ENCODE measurements around the gene NKD1.

Gene NKD1

DNA sequence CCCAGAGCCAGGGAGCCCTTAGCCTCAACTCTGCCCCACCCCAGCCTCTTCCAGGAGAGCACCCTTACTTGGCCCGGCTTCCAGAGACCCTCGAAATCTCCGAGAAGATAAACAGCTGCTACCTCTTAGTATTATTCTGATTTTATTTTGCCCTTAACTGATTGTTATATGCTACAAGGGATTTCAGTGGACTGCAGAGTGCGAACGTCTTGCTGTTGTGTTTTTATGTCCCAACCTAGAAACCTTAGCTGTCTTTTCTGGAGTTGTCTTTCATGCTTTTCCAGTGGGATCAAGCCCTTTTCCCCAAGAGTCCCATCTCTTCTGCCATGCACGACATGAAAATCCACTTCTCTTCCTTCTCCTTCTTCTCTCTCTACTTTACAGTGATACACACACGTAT, 85.9 kb downstream of the NKD1 start:
- FAIRE-seq, result no peak

DNA sequence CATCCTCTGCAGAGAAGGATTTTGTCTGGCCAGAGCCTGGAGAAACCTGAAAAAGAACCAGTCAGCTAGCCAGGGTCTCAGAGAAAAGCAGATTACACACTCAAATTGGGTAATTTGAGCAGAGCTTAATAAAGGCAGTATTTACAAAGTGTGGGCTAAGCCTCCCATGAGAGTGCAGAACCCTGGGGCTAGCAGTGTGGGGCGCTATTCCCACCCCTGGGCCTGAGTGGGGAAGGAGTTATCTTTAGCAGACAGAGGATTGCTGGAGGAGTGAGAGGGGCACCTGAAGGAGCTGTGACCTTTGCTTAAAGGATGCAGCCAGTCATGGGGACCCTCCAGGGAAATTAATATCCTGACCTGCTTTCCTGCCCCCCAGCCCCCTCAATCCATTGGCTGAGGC, 86.8 kb downstream of the NKD1 start:
- no peak for FAIRE-seq

DNA sequence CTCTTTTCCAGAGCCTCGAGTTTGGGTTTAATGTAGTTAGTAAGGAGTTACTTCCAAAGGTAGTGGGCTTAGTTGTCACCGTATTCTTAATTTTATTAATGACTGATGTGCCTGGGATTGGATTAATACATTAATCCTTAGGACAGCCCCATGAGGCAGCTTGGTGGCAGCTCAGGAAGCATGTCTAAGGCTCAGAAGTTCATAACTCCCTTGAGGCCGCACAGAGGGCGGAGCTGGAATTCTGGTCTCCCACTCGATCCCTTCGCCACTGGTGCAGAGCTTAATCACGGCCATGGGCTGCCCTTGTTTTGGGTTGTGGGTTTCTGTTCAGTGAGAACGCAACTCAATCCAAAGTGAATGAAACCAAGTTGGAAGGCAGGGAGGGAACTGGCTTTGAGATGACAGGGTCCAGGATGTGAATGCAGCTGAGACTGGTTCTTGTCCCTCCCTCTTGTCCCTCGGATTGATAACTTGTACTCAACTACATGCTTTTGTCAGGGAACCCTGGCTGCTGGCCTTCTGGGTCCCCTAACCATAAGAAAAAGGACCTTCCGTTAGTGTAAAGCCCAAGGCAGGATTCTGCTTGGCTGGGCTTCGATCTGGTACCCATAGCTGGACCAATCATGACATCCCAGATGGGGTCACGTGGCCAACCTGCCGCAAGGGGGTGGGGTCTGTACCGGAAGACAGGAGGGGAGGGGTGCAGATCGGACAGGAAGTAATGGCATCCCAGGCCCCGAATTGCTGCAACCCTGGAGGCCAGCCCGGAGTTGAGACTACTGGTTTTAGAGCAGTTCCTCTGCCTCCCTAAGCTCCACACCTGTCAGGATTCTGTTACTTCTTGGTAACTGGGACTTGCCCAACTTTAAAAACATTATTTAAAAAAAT, 87.6 kb downstream of the NKD1 start:
- FAIRE-seq, result no peak

DNA sequence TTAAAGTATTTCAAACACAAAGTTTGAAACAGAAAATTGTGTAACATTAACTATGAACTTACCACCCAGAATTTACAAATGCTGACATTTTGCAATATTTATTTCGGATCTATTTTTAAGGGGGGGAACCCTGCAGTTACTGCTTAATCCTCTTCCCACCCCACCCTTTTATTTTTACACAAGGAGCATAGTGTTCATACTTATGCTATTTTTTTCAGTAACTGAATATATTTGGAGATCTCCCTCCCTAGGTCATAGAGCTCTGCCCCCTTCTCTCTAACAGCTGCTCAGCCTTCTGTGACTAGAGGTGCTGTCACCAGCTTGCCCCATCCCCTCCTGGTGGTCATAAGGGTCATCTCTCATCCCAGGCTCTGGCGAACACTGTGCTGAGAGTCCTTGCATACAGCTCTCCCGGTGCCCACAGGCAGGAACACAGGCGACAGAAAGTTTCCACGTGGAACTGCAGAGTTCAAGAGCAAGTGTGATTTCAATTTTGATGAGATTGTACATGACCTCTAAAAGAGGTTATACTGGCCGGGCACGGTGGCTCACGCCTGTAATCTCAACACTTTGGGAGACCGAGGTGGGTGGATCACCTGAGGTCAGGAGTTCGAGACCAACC, 88.7 kb downstream of the NKD1 start:
- no peak for FAIRE-seq

DNA sequence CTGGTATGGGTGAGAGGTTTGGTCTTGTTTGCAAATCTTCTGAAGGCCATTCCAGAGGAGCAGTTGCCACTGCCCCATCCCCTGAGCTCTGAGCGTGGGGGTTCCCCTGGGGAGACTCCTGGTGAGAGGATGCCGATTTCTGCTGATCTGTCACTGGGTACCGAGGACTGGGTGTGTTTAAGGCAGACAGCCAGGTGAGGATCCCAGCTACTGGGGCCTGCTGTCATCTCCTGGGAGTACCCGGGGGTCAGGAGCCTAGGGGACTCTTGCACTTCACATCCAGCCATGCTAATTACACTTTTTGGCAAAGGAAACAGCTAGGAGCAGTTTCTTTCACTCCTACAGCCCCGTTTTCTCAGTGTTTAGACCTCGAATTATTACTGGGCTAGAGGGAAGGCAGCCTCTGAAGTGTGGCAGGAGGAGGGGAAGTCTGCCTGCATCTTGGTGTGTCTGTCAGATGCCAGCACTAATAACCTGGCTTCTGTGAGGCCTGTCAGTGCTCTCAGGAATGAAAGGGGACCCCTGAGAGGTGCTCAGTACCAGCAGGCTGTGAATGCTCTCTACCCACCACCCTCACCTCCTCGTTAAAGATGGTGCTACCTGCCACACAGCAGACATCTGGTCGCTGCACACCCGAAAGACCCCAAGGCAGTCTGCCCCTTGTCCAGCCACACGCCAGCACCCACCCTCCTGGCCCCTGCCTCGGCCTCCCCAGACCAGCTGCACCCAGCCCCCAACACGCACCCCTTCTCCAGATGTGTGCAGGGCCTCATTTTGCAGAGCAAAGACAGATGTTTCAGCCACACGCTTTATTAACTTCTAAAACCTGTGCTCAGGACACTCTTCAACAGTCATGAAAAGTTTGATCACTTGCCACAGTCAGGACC, 89.8 kb downstream of the NKD1 start:
- no peak for FAIRE-seq

DNA sequence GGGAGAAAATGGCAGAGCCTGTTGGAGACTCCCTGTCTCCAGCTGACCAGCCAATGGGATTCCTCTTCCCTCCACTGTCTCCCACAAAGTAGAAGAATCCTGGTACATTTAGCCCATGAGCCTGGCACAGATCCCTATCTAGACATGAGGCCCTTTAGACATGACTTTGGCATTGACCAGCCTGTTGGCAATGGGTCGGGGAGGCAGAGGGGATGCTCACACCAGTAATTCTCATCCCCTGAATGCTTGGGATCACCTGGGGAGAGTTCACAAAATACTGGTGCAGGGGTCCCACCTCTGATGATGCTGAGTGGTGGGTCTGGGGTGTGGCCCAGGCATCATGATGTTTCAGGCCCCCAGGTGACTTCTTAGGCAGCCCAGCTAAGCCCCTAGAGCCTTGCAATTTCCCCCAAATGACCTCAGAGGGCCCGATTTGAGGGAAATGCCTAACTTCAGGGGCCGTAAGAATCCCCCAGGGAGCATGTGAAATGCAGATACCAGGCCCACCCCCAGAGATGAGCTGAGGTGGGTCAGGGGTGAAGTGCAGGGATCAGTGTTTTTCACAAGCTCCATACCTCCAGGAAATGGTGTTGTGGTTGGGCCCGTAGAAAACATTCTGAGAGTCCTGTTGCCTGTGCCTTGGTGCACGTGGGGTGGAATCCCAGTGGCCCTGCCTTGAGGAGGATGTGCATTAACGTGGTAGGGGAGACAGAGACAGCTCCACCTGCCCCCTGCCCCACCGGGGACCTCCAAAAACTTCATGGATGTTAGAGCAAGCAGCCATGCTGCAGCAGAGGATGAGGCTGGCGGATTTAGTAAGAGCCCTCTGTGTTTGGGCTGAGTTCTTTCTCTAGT, 90.8 kb downstream of the NKD1 start:
- no peak for FAIRE-seq

DNA sequence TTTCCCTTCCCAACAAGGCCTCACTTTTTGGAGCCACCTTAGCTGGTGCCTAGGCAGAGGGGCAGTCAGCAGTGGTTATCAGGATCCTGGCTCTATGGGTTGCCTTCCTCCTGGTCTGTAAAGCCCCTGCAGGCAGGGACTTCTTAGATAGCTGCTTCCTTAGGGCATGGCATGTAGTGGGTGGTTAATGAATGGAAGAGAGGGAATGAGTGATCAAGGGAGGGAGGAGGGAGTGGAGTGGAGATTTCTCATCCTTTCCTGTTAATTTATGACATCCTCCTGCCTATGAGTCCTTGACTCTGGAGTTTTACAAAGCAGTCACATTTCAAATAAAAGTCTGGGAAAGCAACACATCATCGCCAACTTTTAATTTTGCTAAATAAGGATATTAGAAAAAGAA, 92.2 kb downstream of the NKD1 start:
- no peak for FAIRE-seq

DNA sequence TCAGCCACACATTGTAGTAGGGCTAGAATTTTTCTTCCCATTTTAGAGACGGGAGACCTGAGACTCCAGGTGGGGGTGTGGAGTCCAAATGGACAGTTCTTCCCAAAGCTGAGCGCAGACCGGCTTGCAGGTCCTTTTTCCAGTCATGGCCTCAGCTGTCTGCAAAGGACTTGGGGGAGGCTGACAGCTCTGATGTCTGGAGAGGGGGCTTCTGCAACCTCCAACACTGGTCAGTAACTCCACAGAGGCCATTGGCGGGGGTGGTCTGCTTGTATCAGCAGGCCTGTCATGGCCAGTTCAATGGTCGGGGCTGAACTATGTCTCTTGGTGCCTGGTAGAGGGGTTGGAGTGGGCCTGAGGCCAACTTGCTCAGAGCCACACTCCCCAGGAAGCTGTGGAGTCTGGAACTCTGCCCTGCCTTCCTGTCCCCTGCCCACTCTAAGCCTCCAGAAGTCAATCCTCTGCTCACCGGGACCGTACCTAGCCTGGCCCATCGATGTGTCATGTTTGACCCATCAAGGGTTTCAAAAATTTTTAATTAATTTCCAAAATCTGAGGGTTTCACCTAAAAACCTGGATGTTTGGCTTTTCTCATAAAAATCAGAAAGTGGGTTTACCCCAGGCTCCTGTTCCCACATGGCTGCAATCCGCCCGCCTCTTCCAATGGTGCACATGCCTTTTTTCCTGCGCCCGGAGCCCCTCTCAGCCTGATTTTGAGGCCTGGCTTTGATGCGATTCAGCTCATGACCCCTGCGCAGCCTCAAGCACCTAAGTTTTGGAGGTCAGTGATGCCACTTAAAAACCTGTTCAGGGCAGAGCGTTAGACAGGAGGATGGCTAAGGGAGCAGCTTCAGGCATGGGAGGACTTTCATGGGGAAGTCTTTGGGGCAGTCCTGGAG, 93.0 kb downstream of the NKD1 start:
- no peak for FAIRE-seq

DNA sequence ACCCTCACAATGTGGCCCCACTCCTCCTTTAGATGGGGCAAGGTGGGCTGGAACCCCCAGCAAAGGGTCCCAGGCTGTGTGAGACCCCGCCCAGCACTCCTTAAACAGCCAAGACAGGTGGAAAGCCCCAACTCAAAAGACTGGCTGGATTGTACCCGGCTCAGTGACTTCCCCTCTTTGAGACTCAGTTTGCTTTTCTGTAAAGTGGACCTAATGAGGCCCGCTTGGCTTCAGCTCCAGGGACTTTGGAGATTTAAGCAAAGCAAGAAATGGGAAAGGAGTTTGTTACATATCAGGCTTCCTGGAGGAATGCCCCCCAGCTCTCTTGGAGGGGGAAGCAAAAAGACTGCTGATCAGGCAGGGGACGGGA, 93.6 kb downstream of the NKD1 start:
- no peak for FAIRE-seq

DNA sequence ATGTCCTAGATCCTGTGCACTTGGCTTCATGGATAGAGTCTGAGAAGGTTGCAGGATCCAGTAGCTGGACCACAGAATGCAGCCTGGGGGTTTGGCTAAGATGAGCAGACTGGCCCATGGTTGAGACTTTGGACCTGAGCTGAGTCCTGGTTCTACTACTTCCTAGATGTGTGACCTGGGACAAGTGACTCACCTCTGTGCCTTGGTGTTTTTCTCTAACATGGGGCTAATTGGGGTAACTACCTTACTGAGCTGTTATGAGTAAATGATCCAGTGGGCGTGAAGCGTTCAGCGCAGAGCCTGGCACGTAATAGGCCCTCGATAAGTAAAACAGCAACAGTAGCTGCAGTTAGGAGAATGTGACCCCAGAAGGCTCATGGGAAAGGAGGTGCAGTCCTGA, 94.2 kb downstream of the NKD1 start:
- FAIRE-seq, result no peak

DNA sequence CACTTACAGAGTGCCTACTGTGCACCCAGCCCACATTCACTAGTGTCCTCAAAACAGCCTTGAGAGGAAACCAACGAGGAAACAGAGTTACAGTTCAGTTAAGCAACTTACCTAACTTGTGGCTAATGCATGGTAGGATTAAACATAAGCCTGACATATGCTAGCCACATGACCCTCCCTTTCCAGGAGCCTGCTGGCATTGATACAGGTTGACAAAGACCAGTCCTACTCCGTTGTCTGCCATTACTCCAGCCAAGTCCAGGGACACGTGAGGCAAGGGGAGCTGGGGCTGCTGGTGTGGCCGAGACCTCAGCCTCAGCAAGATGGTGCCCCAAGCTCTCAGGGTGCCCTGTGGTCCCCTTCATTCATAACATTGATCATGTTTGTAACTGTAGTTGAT, 95.0 kb downstream of the NKD1 start:
- no peak for FAIRE-seq

DNA sequence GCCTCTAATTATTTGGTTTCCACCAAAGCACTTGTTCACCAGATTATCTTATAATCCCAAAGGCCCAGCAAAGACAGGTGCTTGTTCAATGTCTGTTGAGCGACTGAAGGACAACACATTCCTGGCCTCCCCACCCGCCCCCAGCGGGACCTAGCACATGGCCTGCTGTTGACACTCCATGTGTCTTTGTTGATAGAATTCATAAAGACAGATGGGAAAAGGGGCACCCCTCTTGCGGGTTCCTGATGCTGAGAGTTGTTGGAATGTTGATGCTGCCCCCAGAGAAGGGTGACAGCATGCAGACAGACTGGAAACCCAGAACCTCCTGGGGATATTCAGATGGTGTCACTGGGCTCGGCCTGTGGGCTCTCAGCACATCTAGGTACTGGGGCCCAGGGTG, 96.0 kb downstream of the NKD1 start:
- no peak for FAIRE-seq

DNA sequence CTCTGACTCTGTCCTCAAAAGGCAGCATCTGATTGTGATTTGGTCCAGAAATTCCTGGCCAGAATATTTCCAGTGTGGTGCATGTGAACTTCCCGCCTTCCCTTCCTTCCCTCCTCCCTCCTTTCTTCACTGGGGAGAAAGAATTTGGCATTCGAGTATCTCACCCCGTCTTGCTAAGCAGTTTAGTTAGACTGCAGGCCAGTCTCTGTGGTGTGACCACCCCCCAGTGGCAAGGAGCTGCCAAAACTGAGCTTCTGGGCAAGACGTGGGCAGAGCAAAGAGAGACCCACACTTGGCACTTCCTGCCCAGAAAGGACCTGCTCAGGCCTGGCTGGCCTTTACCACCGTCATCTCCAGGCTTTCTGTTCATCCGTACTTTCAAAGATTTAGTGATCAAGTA, 96.5 kb downstream of the NKD1 start:
- no peak for FAIRE-seq

DNA sequence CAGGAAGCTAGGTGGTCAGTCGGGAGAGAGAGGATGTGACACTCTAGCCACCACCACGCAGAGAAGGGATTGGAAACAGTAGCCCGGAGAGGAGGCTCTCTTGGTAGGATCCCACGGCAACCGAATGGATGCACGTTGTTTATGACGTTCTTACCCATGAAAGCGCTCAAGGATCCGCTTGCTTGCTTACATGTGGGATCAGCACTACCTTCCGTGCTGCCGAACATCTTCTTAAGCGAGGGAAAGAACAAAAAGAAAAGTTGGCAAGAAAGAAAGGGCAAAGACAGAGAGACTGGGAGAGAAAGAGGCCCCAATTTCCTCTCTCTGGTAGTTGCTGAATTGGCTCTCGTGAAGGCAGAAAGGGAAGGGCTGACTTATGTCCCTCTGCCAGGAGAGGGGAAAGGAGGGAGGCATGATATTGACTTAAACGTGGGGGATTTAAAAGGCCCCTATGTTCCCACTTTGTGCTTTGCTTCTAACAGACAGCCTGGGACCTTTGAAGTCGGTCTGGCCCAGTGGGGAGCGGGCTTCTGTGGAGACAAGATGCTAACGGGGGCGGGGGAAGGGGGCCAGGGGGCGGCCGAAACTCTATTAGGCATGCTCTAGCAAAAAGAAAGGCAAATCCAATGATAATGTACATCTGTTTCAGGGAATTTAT, 97.5 kb downstream of the NKD1 start:
- FAIRE-seq, result no peak

DNA sequence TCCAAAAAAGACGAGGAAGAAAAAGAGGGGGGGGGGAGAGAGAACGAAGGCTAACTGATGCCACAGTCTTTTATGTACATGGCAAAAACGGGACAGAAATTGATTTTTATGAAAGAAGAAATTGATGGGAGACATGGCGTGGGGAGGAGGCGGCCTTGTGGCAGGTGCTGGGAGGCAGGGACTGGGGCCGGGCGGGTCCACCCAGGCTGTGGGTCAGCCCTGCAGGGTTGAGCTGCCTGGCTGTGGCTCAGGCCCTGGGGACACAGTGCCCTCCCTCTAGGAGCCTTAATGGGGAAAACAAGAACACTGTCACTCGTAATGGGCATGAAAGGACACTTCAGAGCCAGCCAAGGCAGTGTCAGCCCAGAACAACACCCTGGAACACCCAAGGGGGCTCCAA, 98.1 kb downstream of the NKD1 start:
- FAIRE-seq, result no peak

DNA sequence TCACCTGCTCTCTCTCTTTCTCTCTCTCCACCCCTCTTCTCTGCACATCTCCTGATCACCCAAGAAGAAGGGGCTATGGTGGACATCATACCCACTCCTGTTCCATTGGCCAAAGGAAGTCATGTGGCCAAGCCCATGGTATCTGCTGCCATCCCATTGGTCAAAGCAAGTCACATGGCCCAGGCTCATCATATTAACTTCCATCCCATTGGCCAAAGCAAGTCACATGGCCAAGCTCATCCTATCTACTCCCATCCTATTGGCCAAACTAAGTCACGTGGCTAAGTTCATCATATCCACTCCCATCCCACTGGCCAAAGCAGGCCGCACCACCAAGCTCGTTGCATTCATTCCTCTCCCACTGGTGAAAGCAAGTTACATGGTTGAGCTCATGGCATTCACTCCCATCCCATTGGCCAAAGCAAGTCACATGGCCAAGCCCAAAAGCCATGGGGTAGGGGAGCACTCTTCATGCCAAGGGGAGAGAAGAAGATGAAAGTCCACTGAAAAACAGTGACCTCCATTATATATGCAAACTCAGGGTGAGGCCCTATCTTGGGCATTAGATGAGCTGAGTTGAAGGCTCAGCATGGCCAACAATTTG, 103.7 kb downstream of the NKD1 start:
- no peak for FAIRE-seq

DNA sequence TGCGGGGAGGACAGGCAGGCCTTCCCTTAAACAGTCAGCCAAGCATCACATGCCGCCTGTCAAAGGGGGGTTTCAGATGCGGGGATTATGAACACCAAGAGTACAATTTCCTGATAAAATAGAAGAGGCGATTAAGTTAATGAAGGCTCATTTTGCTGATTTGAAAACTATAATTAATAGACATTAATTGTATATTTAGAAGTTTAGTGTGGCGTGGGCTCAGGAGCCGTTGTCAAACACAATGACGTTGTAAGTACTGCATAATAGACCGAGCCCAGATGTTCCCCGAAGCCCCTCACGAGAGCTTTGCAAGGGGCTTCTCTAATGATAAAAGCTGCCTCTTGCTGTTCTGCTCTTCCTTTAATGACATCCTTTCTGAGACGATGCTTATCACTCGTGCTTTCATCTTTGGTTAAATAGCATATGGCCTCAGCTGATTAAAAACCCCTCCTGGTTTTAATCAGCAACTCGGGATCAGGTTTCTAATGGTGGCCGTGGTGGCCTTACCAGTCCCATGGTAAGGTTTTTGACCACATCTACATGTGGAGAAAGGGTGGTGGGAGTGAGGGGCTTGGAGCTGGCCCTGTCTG, 104.7 kb downstream of the NKD1 start:
- FAIRE-seq, result no peak

DNA sequence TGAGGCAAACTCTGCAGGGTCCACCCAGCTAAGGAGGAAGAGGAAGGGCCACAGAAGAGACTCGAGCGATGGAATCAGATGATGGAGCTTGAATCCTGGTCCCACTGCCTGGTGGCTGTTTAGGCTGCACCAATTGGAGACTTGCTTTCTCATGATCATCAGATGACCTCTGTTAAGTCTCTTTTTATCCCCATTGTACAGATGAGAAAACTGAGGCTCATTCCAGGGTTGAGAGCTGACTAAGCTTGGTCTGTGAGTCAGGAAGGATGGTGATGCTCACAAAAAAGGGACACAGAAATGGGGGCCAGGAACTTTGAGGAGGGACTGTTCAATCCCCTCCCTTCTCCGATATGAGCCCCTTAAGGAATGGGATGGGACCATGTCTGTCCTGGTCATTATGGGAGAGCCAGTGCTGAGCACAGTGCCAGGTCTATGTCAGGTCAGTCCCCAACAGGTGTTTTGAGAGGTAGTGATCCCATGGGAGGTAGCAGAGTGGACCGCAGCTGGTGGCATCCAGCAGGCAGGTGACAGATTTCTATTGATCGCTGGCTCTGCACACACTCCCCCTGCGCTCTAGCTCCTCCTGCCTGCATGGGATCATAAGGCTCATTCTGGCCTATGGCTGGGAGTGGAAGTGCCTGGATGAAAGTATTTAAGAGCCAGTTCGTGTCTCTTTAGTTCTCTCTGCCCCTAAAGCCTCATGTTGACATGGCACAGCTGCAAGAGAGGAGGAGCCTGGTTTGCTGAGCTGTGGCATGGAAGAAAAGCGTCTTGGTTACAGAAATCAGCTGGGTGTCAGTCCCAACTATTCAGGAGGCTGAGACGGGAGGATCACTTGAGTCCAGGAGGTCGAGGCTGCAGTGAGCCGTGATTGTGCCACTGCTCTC, 105.7 kb downstream of the NKD1 start:
- FAIRE-seq, result no peak

DNA sequence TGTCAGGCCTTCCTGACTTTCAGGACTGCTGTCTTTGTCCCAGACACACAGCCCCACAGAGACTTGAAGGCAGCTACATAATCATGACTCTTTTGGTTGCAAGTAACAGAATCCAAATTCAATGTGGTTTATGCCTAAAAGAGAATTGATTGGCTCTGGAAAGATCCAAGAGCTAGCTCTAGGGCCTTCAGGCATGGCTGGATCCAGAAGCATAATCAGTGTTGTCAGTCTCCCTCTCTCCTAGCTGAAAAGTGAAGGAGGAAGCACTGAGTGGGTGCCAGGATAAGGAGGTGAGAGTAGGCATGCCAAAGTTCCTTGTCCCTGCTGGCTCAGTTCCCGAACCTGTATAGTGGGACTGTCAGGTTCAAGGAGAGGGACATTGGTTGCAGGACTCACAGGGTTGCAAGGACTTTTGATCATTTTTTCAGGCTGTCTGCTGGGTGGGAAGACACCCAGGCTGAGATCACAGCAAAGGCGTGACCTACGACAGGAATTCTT, 107.4 kb downstream of the NKD1 start:
- no peak for FAIRE-seq
